ENCODE measurements around the gene XPOT.

The XPOT gene

GRCh38 chr12:64412459-64412858 is 8.3 kb downstream of the XPOT start:
- Histone ChIP-seq H3K36me3 (ENCODE audit: insufficient read depth, low read length) (peaks cover 90% of the 10 kb centered on the region), H3K9ac (ENCODE audit: low read depth, low read length) (no peak overlapping the region), H3K4me3 (ENCODE audit: low read depth in 1 of 2, low read length in 2 of 2) (no peak overlapping the region), H3K27ac (ENCODE audit: low read length) (no peak overlapping the region), H3K27me3 (ENCODE audit: insufficient read depth, low read length, poor library complexity) (no peaks in the 10 kb centered on the region), H3K4me1 (ENCODE audit: insufficient read depth, low read length) (peaks cover 15% of the 10 kb centered on the region), H2AFZ (ENCODE audit: low read depth, low read length) (no peak overlapping the region), H3K79me2 (ENCODE audit: insufficient read depth, low read length) (peaks cover 81% of the 10 kb centered on the region), H3K4me2 (ENCODE audit: insufficient read depth, low read length) (no peak overlapping the region), H4K20me1 (ENCODE audit: insufficient read depth, low read length) (peaks cover 17% of the 10 kb centered on the region; the same call in 1 of the 2 replicates), H3K9me3 (ENCODE audit: insufficient read depth, low read length, severe bottlenecking) (no peaks in the 10 kb centered on the region)
- no peak for DNase-seq
- no peak for ATAC-seq (ENCODE audit: insufficient read depth, low read depth)
- no peak for TF ChIP-seq EZH2 (IDR thresholded peaks at IDR 0.05; ENCODE audit: borderline replicate concordance, low read depth, low read length, severe bottlenecking)
- TF ChIP-seq, protein P1, sequence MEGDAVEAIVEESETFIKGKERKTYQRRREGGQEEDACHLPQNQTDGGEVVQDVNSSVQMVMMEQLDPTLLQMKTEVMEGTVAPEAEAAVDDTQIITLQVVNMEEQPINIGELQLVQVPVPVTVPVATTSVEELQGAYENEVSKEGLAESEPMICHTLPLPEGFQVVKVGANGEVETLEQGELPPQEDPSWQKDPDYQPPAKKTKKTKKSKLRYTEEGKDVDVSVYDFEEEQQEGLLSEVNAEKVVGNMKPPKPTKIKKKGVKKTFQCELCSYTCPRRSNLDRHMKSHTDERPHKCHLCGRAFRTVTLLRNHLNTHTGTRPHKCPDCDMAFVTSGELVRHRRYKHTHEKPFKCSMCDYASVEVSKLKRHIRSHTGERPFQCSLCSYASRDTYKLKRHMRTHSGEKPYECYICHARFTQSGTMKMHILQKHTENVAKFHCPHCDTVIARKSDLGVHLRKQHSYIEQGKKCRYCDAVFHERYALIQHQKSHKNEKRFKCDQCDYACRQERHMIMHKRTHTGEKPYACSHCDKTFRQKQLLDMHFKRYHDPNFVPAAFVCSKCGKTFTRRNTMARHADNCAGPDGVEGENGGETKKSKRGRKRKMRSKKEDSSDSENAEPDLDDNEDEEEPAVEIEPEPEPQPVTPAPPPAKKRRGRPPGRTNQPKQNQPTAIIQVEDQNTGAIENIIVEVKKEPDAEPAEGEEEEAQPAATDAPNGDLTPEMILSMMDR (IDR thresholded peaks at IDR 0.05; ENCODE audit: borderline replicate concordance, extremely low read depth, low read length, poor library complexity, severe bottlenecking), result no peak

- H3K4me1 ChIP-seq (ENCODE audit: insufficient read depth, low read length), result peaks cover 4% of the 10 kb centered on the region
- no peak for DNase-seq
- no peak for ATAC-seq (ENCODE audit: insufficient read depth, low read depth)
- H3K79me2 ChIP-seq (ENCODE audit: insufficient read depth, low read length), result peaks cover 67% of the 10 kb centered on the region
- H3K4me2 ChIP-seq (ENCODE audit: insufficient read depth, low read length), result no peak overlapping the region
- no peak overlapping the region for H2AFZ ChIP-seq (ENCODE audit: low read depth, low read length)
- H3K4me3 ChIP-seq (ENCODE audit: low read depth in 1 of 2, low read length in 2 of 2), result no peak overlapping the region
- H3K27ac ChIP-seq (ENCODE audit: low read length), result no peak overlapping the region
- H3K36me3 ChIP-seq (ENCODE audit: insufficient read depth, low read length), result peaks cover 99% of the 10 kb centered on the region
- peaks cover 10% of the 10 kb centered on the region; the same call in 1 of the 2 replicates for H4K20me1 ChIP-seq (ENCODE audit: insufficient read depth, low read length)
- H3K9ac ChIP-seq (ENCODE audit: low read depth, low read length), result no peak overlapping the region
- TF ChIP-seq EZH2 (IDR thresholded peaks at IDR 0.05; ENCODE audit: borderline replicate concordance, low read depth, low read length, severe bottlenecking), result no peak
- TF ChIP-seq, protein P1 (IDR thresholded peaks at IDR 0.05; ENCODE audit: borderline replicate concordance, extremely low read depth, low read length, poor library complexity, severe bottlenecking), result no peak
- no peaks in the 10 kb centered on the region for H3K27me3 ChIP-seq (ENCODE audit: insufficient read depth, low read length, poor library complexity)
- H3K9me3 ChIP-seq (ENCODE audit: insufficient read depth, low read length, severe bottlenecking), result no peaks in the 10 kb centered on the region
These were observed 9.7 kb downstream of the XPOT start for GRCh38 chr12:64413884-64414283.

- no peak for ATAC-seq (ENCODE audit: insufficient read depth, low read depth)
These were observed 14.0 kb downstream of the XPOT start for GRCh38 chr12:64418209-64418608.

More at GRCh38 chr12:64418209-64418608, 14.0 kb downstream of the XPOT start:
- H4K20me1 ChIP-seq (ENCODE audit: insufficient read depth, low read length), result no peaks in the 10 kb centered on the region
- H3K4me3 ChIP-seq (ENCODE audit: low read depth in 1 of 2, low read length in 2 of 2), result no peak overlapping the region
- H3K27me3 ChIP-seq (ENCODE audit: insufficient read depth, low read length, poor library complexity), result no peaks in the 10 kb centered on the region
- H3K4me1 ChIP-seq (ENCODE audit: insufficient read depth, low read length), result no peaks in the 10 kb centered on the region
- TF ChIP-seq, protein P1 (IDR thresholded peaks at IDR 0.05; ENCODE audit: borderline replicate concordance, extremely low read depth, low read length, poor library complexity, severe bottlenecking), result no peak
- no peak for TF ChIP-seq EZH2 (IDR thresholded peaks at IDR 0.05; ENCODE audit: borderline replicate concordance, low read depth, low read length, severe bottlenecking)
- H3K79me2 ChIP-seq (ENCODE audit: insufficient read depth, low read length), result peaks cover 31% of the 10 kb centered on the region
- H3K27ac ChIP-seq (ENCODE audit: low read length), result no peak overlapping the region
- no peak overlapping the region for H3K4me2 ChIP-seq (ENCODE audit: insufficient read depth, low read length)
- no peaks in the 10 kb centered on the region for H3K9me3 ChIP-seq (ENCODE audit: insufficient read depth, low read length, severe bottlenecking)
- DNase-seq, result no peak
- peaks cover 98% of the 10 kb centered on the region for H3K36me3 ChIP-seq (ENCODE audit: insufficient read depth, low read length)
- H3K9ac ChIP-seq (ENCODE audit: low read depth, low read length), result no peak overlapping the region
- H2AFZ ChIP-seq (ENCODE audit: low read depth, low read length), result no peak overlapping the region

Data from DND-41 (cell line).